HG03565 (cell line): Measurements from ENCODE around the gene EIF2D.
"Not testable (repeated sequence)": the region's sequence is repeated elsewhere in the genome, so short reads cannot be mapped to it uniquely, and the experiment has no call there.

Experiments used
- ATAC-seq: cut with Tn5 transposase; IDR thresholded peaks from one replicate; pipeline ENCODE4 v1.9.1; 2021; ENCODE audit warnings: mild to moderate bottlenecking, moderate library complexity; ENCODE audit not compliant: unreplicated experiment

The EIF2D gene

GRCh38 chr1:206587904-206588303 lies 24.4 kb downstream of the EIF2D start:
- no peak for ATAC-seq

DNA sequence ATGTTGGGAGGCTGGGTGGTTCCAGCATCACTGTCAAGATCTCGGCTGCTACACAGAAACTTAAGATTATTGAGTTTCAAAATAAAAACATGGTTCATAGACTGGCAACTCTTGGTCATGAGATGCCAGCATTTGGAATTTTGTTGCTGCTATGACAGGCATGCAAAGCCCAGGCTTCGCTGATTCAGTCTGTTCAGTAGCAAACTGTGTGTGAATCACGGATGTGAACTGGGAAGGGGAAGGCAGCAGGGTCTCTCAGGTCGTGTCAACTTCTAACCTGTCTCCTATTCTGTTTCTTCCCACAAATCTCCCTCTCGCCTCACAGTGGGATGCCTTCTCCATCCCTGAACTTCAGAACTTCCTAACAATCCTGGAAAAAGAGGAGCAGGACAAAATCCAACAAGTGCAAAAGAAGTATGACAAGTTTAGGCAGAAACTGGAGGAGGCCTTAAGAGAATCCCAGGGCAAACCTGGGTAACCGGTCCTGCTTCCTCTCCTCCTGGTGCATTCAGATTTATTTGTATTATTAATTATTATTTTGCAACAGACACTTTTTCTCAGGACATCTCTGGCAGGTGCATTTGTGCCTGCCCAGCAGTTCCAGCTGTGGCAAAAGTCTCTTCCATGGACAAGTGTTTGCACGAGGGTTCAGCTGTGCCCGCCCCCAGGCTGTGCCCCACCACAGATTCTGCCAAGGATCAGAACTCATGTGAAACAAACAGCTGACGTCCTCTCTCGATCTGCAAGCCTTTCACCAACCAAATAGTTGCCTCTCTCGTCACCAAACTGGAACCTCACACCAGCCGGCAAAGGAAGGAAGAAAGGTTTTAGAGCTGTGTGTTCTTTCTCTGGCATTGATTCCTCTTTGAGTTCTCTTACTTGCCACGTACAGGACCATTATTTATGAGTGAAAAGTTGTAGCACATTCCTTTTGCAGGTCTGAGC lies 25.5 kb downstream of the EIF2D start:
- ATAC-seq, result no peak

DNA sequence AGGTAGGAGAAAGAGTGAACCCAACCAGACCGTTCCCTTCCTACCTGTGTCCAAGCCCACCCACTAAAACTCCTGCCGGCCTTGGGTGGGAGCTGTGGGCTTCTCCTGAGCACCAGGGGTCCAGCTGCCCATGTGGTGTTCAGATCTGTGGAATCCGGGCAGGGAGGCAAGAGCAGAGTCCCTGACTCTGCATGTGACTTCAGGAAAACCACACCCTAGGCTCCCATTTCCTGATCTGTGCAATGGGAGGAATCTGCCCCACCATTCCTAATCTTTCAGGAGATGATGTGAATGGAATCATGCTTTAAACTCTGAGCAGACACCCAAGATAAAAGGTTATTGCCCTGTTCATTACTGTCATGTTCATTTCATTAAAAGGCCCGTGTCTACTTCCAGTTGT lies 27.6 kb downstream of the EIF2D start:
- ATAC-seq, result no peak

DNA sequence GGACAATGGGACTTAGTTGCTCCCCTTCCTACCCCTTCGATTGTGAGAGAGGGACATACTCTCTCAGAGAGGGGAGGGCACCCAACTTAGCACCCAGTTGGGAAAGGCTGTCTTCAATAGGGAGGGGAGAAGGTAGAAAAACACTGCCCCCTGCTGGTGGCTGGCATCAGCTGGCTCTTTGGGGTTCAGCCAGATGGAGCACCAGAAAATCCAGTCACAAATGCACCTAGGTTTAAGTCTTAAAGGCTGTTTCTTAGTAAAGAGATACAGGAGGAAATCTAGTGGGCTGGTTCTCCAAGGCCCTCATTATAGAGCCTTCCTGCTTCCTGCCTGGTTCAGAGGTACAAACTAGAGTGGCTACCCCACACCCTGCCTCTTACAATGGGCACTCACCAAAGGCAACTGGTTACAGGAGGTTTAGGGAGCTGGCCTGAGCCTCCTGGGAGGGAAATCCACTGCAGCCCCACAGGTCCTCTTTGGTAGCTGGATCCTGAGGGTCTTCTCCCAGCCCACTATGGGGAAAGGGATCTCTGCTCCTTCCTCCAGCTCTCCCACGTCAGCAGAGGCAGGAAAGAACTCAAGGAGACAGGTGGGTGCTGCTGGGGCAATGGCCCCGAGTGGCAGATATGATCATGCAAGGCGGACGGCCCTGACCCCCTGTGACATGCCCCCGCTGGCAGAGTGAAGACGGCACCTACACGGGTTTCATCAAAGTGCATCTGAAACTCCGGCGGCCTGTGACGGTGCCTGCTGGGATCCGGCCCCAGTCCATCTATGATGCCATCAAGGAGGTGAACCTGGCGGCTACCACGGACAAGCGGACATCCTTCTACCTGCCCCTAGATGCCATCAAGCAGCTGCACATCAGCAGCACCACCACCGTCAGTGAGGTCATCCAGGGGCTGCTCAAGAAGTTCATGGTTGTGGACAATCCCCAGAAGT lies 28.3 kb downstream of the EIF2D start:
- no peak for ATAC-seq

GRCh38 chr1:206582971-206583706 lies 29.1 kb downstream of the EIF2D start:
- no peak for ATAC-seq

- no peak for ATAC-seq
Measured at GRCh38 chr1:206582537-206582936, 29.7 kb downstream of the EIF2D start.

DNA sequence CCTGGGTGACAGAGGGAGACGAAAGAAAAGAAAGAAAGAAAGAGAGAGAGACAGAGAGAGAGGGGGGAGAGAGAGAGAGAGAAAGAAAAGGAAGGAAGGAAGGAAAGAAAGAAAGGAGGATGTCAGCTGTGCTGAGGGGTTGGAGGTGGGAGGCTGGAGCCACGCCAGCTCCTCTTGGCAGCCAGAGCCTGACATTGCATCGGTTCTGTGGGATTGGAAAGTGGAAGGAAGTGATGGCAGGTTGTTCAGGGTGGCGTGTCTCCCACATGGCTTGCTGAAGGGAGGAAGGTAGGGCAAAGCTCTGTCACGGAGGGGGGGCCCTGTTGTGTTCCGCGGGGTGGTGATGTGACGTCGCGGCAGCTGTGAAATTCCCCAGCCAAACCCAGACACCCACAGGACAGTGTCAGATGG lies 30.7 kb downstream of the EIF2D start:
- ATAC-seq, result no peak

GRCh38 chr1:206581114-206581497 lies 31.2 kb downstream of the EIF2D start:
- ATAC-seq, result not testable (repeated sequence)

GRCh38 chr1:206580438-206581113 lies 31.7 kb downstream of the EIF2D start:
- ATAC-seq, result no peak

DNA sequence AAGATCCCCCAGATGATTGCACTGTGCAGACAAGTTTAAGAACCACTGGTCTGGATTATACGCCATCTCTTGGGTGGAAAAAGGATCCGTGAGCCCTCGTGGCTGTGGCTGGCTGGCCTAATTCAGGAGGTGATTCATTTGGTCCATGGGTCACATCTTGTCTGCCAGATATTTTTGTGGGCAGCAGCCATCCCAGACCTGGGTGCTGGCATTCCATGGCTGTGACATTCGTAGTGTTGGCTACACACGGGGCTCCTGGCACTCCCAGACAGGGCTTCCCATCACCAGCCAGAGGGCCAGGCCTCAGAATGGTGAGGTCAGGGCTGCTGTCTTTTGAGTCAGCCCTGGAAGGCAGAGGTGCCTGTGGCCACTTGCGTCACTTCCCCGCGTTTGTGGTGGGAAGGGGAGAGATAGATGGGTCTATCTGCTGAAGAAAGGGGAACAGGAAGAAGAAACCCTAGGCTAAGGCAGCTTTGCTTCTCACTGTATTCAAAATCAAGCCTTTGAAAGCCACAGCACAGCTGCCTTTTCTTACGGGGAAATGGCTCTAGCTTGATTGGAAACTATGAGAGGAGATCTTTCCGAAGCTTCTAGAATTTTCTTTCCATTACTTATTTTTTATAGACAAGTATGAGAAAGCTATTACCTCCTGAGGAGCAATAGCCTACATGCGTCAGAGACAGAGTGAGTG lies 32.4 kb downstream of the EIF2D start:
- ATAC-seq, result peak; percentile 81

GRCh38 chr1:206578978-206579374 lies 33.3 kb downstream of the EIF2D start:
- no peak for ATAC-seq

DNA sequence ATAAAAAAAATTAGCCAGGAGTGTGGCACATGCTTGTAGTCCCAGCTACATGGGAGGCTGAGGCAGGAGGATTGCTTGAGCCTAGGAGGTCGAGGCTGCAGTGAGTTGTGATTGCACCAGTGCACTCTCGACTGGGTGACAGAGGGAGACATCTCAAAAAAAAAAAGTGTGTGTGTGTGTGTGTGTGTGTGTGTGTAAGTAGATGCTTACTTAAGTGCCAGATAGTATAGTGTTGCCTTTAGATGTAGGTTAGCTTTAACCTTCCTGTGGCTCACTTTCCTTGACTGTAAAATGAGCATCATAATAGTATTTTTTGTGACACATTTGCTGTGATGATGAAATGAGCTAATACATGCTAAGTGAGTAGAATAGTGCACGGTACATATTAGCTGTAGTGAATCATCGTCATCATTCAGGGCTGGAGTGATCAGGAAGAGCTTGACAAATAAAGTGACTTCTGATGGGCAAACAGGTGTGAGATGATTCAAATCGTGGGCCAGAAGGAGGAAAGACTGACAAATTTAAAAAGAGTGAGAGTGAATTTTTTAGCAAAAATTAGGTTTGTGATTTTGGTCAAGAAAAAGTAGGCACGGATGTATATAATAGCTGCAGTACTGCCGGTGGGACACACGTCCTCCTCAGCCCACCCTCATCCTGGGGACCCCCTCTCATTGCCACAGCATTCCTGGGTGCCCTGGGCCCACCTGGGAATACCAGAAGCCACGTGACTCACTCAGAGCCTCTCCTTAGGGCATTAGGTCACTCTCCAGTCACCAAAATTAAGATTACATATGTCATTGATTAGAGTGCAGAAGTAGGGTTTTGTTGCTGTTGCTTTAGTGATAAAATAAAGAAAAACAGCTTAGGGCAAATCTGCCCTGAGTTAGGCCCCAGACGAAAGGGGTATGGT lies 33.9 kb downstream of the EIF2D start:
- no peak for ATAC-seq

GRCh38 chr1:206577626-206578025 lies 34.6 kb downstream of the EIF2D start:
- ATAC-seq, result no peak

- no peak for ATAC-seq
Measured at GRCh38 chr1:206575894-206576737, 36.1 kb downstream of the EIF2D start.

GRCh38 chr1:206575165-206575893 lies 36.9 kb downstream of the EIF2D start:
- no peak for ATAC-seq

- no peak for ATAC-seq
Measured at GRCh38 chr1:206573762-206574161, 38.5 kb downstream of the EIF2D start.

DNA sequence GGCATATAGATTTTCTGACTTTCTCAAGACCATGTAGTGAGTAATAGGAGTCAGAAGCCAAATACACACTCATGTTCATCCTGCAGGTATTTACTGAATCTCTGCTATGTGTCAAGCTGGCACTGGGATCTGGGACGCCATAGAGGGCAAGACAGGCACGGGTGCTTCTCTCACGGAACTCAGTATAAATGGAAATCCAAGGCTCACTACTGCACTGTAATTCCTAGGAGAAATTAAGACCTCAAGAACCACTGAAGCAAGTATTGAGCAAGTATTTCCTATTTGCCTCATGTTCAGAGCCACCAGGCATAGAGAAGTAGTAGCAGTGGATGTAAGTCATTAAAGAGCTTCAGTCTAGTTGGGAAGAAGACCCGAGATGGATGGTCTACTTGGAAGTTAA lies 38.9 kb downstream of the EIF2D start:
- no peak for ATAC-seq
